ENCODE measurements around the gene ENO1.
"Not testable (repeated sequence)": the region's sequence is repeated elsewhere in the genome, so short reads cannot be mapped to it uniquely, and the experiment has no call there.

GRCh38 chr1:8886031-8886524 lies 7.6 kb upstream of the ENO1 start:
- not testable (repeated sequence) for TF ChIP-seq POU2F2, POLR2AphosphoS5, POLR2A (IDR thresholded peaks at IDR 0.05; ENCODE audit: low read depth, low read length)
